Urinary bladder (tissue), 4 donors: ENCODE results near the gene MAU2. TPM values are rescaled to one million over a fixed set of nuclear protein-coding genes. Genes with fewer than 3 reads are reported as not detected.
A peak's percentile ranks its signal among the peaks of the same experiment; 100 is the strongest.
"Not testable (repeated sequence)": the region's sequence is repeated elsewhere in the genome, so short reads cannot be mapped to it uniquely, and the experiment has no call there.

Source experiments
- DNase-seq: peaks from one replicate; pipeline ENCODE4 v3.0.0-alpha.2; 2015; ENCODE audit errors: extremely low spot score
- H3K27ac ChIP-seq: one replicate; pipeline ENCODE4 v1.5.1; 2013; ENCODE audit warnings: low read depth, mild to moderate bottlenecking, moderate library complexity
- H3K36me3 ChIP-seq: one replicate; pipeline ENCODE4 v1.6.1; 2013; ENCODE audit warnings: mild to moderate bottlenecking, moderate library complexity; ENCODE audit not compliant: insufficient read depth
- H3K4me1 ChIP-seq: one replicate; pipeline ENCODE4 v1.6.1; 2013; ENCODE audit warnings: mild to moderate bottlenecking, moderate library complexity; ENCODE audit not compliant: insufficient read depth
- H3K4me3 ChIP-seq: one replicate; pipeline ENCODE4 v1.5.1; 2013; ENCODE audit warnings: low read depth, low read length
- WGBS: extraction: QIAGEN DNeasy Blood & Tissue Kit; methylation state at CpG from one replicate; pipeline ENCODE4 v1.1.7; 2013; 5-methylcytosine and 5-hydroxymethylcytosine counted together
- polyA plus RNA-seq: library from polyadenylated mRNA; stranded (reverse); fragments of 200-250 nt; gene quantifications from one replicate; pipeline ENCODE4 v1.2.3, GENCODE V29; 2013
- total RNA-seq: library from RNA; depleted of rRNA; stranded (reverse); fragments of >200 nt; gene quantifications from one replicate; pipeline ENCODE4 v1.2.3, GENCODE V29; 2014
- donor health status: healthy with polysubstance abuse.
- donor health status: healthy.

Gene MAU2
- total and polyA plus RNA-seq, 2 donors = 31.7 to 34.6 TPM

DNA sequence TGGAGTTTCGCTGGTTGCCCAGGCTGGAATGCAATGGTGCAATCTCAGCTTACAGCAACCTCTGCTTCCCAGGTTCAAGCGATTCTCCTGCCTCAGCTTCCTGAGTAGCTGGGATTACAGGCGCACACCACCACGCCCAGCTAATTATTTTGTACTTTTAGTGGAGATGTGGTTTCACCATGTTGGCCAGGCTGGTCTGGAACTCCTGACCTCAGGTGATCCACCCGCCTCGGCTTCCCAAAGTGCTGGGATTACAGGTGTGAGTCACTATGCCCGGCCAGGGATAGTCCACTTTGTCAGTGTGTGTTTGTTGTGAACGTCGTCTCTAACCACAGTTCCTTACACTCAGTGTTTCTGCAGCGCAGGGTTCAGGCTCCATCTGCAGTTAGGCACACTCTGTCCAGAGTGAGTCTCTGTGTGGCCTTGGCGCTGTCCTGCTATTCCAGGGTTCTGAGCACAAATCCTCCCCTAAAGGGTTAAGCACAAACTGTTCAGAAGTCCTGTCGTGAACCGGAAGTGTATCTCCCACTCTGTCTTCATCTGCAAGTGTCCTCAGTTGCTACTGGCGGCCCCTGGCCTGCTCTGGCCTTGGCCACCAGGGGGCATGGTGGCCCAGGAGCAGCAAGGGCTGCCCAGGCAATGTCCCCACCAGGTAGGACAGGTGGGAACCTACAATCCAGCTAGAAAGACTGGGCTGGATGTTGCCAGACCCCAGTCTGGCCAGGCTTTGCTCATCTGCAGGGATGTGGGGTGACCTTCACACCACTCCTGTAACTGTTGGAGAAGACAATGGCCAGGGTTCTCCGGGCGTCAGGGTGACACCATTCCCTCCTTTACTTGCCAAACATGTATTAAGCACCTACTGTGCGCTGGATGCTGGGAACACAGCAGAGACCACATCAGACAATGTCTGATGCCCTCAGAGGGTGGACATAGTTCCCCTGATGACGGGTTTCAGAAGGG, 46.1 kb downstream of the MAU2 start:
- DNase-seq = no peak
- H3K4me3 ChIP-seq = no peak overlapping the region
- no peaks in the 10 kb centered on the region for H3K36me3 ChIP-seq
- 47% methylated on average over 18 of the region's 18 CpGs for WGBS
- H3K4me1 ChIP-seq = no peaks in the 10 kb centered on the region
- no peak overlapping the region for H3K27ac ChIP-seq

DNA sequence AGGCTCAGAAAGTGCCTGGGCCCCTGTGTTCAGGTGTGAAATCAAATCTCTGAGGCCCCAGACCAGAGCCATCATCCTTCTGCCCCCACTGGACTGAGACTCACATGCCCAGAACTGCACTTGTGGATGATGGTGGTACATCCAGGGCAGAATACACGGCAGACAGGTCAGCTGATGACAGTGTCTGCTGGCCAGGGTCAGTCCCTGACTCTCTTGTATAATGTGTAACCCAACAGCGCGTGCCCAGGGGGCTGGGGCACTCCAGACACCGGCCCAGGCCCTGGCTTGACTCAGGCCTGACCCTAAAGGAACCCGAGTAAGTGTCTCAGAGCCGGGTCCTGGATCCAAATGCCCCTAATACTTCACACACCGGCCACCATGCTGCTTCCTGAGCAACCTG, 47.5 kb downstream of the MAU2 start:
- no peaks in the 10 kb centered on the region for H3K4me1 ChIP-seq
- no peak for DNase-seq
- H3K27ac ChIP-seq = no peak overlapping the region
- H3K36me3 ChIP-seq = no peaks in the 10 kb centered on the region
- H3K4me3 ChIP-seq = no peak overlapping the region
- 81% methylated on average over 7 of the region's 7 CpGs for WGBS

DNA sequence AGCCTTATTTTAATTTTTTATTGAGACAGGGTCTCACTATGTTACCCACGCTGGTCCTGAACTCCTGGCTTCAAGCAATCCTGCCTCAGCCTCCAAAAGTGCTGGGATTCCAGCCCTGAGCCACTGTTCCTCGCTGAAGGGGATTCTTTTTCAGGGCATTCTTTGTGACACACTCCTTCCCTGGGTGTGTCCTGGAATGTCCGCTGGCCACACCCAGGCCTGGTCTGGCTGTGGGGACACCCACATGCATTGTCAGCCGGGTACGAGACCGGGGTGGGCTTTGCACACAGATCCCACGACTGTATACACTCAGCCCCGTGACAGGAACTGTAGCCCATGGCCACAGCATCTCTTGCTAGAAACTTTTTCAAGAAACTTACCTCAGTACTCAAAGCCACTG, 50.4 kb downstream of the MAU2 start:
- no peak for DNase-seq
- no peak overlapping the region for H3K4me3 ChIP-seq
- H3K4me1 ChIP-seq = no peaks in the 10 kb centered on the region
- 68% methylated on average over 8 of the region's 8 CpGs for WGBS
- no peaks in the 10 kb centered on the region for H3K36me3 ChIP-seq
- H3K27ac ChIP-seq = no peak overlapping the region

DNA sequence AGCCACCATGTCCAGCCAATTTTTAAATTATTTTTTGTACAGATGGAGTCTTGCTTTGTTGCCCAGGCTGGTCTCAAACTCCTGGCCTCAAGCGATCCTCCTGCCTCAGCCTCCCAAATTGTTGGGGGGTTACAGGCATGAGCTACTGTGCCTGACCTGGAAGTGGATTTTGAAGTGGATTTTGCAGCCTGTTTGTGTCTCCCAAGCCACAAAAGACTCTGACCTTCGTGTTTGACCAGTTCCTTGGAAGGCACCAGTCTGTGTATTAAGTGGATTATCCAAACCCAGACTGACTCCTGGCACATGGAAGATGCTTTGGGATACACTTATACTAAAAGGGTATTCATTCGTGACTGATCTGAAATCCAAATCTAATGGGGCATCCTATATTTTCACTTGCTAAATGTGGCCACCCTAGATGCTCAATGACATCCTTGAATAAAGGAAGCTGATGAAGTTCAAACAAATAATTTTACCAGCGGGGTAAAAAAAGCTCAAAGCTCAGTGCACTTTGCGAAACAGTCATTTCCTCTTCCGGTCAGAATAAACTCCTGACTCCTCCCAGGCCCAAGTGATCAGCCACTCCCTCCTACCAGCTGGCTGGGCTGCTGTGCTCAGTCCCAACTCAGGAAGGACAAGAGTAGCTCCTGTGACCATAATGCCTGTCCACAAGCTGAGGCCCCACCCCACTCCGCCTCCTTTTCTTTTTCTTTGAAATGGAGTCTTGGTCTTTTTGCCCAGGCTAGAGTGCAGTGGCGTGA, 52.2 kb downstream of the MAU2 start:
- 57% methylated on average over 8 of the region's 8 CpGs for WGBS
- Histone ChIP-seq H3K27ac (peak overlapping the region; percentile 61), H3K36me3 (no peaks in the 10 kb centered on the region), H3K4me3 (no peak overlapping the region), H3K4me1 (no peaks in the 10 kb centered on the region)
- DNase-seq = no peak

DNA sequence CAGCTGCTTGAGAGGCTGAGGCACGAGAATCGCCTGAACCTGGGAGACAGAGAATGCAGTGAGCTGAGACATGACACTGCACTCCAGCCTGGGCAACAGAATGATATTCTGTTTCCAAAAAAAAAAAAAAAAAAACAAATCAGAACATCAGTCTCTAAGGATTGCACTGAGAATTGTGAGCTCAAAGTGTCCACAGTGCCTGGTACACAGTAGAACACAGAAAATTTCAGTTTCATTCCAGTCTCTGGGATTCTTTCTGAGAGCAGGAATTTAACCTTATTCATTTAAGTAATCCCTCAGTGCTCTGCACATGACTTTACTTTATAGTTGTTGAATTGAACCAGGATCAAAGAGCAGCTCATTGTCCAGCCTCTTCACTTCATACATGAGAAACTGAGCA, 58.9 kb downstream of the MAU2 start:
- WGBS = 72% methylated on average over 2 of the region's 2 CpGs
- H3K27ac ChIP-seq = no peak overlapping the region
- H3K36me3 ChIP-seq = no peaks in the 10 kb centered on the region
- H3K4me3 ChIP-seq = no peak overlapping the region
- DNase-seq = no peak
- no peaks in the 10 kb centered on the region for H3K4me1 ChIP-seq

DNA sequence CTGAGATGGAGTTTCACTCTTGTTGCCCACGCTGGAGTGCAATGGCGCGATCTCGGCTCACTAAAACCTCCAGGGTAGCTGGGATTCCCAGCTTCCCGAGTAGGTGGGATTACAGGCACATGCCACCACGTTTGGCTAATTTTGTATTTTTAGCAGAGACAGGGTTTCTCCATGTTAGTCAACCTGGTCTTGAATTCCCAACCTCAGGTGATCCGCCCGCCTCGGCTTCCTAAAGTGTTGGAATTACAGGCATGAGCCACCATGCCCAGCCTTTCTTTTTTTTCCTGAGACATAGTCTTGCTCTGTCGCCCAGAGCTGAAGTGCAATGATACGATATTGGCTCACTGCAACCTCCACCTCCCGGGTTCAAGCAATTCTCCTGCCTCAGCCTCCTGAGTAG, 59.7 kb downstream of the MAU2 start:
- H3K27ac ChIP-seq, H3K36me3 ChIP-seq, H3K4me3 ChIP-seq, H3K4me1 ChIP-seq, DNase-seq: not testable (repeated sequence)
- 90% methylated on average over 12 of the region's 12 CpGs for WGBS

DNA sequence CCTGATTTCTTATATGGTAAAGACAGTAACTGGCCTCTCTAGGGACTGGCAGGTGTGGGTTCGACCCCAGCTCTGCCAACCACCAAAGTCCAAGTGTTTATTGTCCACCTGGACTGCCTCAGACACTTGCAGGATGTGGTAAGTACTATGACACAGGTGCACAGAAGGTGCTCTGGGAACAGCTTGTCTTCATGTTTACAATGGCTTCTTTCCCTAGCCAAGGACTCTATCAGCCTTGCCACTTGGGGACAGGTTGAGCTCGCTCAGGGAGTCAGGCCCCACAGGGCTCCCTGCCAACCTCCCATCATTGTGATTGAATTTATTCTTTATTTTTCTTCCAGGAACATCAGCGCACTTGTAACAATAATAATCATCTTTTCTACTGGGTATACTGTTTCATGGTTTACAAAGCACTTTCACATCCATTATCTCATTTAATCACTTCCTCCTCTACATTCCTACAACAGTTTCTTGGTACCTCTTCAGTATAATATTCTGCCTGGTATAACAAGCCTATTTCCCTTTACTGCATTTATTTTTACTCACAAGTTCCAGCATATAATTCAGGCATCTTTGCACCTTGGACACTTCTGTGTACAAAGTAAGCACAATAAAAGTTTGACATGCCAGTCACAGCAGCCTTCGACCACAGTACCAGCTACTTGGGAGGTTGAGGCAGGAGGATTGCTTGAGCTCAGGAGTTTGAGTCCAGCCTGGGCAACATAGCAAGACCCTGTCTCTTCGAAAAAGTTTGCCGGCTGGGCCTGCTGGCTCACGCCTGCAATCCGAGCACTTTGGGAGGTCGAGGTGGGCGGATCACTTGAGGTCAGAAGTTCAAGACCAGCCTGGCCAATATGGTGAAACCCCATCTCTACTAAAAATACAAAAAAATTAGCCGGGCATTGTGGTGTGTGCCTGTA, 60.6 kb downstream of the MAU2 start:
- Histone ChIP-seq H3K27ac (no peak overlapping the region), H3K36me3 (no peaks in the 10 kb centered on the region), H3K4me1 (no peaks in the 10 kb centered on the region), H3K4me3 (no peak overlapping the region)
- no peak for DNase-seq
- WGBS = 74% methylated on average over 11 of the region's 11 CpGs

DNA sequence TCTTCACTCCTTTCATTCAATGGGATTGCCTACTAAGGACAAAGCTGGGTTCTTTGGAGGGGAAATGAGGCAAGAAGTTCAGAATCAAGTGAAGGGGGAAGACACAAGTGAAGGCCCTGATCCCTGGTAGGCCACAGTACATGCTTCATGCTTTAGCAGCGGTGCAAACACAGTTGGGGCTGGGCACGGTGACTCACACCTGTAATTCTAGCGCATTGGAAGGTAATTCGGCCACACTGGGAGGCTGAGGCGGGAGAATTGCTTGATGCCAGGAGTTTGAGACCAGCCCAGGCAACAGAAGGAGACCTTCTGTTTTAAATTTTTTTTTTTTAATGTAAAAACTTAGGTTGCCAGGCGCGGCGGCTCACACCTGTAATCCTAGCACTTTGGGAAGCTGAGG, 61.5 kb downstream of the MAU2 start:
- H3K27ac ChIP-seq = no peak overlapping the region
- WGBS = 93% methylated on average over 8 of the region's 8 CpGs
- no peak overlapping the region for H3K4me3 ChIP-seq
- no peak for DNase-seq
- H3K4me1 ChIP-seq = peaks cover 1% of the 10 kb centered on the region
- H3K36me3 ChIP-seq = no peaks in the 10 kb centered on the region

DNA sequence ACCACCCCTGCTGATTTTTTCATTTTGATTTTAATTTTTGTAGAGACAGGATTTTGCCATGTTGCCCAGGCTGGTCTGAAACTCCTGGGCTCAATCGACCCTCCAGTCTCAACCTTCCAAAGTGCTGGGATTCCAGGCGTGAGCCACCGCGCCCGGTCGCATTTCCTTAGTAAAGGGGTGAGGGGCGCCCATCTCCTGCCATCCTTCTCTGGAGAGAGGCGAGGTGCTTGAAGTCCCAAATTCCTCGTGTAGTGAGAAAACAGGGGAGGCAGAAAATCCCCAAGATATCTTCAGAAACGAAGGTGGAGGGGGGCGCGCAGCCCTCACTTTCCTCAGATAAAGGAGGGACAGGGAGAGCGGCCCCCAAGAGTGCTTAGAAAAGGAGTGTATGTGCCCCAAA, 63.9 kb downstream of the MAU2 start:
- Histone ChIP-seq H3K4me3 (no peak overlapping the region), H3K27ac (no peak overlapping the region), H3K4me1 (peaks cover 6% of the 10 kb centered on the region), H3K36me3 (no peaks in the 10 kb centered on the region)
- no peak for DNase-seq
- WGBS = 71% methylated on average over 13 of the region's 13 CpGs

DNA sequence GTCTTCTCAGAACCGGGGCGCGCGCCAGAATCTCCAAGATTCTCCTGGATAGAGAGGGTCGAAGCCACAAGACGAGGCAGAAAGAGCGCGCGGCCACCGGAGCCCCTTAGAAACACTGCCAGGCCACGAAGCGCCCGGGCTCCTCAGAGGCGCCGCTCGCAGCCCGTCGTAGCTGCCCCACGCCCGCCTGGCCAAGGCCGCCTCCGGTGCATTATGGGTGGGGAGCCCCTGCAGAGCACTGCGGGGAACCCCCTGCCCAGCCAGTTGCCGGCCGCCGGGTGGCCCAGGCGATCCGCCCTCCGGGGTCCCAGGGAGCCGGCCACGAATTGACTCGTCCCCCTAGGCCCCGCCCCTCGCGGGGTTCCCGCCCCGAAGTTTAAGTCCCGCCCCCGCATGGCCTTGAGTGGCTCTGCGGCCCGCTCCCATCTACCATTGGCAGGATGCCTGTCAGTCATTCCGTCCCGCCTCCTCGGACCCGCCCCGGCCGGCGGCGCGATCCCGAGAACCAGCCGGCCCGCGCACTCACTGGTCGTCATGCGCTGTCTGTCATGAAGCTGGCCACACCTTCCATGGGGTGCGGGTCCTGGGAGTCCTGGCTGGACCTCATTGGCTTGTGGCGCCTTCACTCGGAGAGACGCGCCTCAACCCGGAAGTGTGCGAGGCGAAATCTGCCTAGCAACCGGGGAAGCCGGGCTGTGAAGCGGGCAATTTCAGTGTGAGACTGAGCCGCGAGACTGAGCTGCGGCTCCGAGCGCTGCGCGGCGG, 64.7 kb downstream of the MAU2 start:
- peak; percentile 97 for DNase-seq
- peak overlapping the region; percentile 72 for H3K4me3 ChIP-seq
- H3K4me1 ChIP-seq = peaks cover 6% of the 10 kb centered on the region
- no peaks in the 10 kb centered on the region for H3K36me3 ChIP-seq
- under 1% methylated on average over 75 of the region's 75 CpGs for WGBS
- peak overlapping the region; percentile 38 for H3K27ac ChIP-seq

DNA sequence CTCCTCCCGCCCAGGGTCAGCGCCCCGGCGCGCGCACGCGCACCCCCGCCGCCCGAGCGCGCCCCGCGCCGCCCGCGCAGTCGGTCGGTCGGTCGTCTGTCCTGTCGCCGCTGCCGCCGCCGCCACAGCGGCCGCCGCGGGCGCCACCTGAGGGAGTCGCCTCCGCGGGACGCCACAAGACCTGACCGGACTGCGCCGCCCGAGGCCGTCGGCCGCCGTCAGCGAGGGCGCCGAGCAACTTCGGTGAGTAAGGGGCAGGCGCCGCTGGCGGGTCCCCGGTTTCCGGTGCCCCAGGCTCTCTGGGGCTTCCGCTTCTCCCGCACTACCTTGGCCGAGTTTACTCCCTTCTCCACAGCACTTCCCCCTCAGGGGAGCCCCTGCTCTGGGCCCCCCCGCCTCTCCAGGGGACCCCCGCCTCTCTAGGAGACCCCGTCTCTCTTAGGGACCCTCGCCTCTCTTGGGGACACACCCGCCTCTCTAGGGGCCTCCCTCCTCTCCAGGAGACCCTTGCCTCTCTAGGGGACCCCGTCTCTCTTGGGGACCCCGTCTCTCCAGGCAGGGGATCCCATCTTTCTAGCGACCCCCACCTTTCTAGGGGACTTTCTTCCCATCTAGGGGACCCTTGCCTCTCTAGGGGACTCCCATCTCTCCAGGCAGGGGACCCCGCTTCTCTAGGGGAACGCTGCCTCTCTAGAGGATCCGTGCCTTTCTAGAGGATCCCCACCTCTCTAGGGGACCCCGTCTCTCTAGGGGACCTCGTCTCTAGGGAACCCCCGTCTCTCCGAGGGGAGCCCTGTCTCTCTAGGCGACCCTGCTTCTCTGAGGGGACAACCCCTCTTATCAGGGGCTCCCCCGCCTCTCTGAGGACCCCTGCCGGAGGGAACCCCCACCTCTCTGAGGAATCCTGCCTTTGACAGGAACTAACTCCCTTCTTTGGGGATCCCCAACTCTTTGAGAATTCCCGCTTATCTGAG, 65.6 kb downstream of the MAU2 start:
- Histone ChIP-seq H3K4me3 (peak overlapping the region; percentile 72), H3K27ac (peak overlapping the region; percentile 78), H3K4me1 (peaks cover 6% of the 10 kb centered on the region), H3K36me3 (no peaks in the 10 kb centered on the region)
- DNase-seq = no peak
- WGBS = under 1% methylated on average over 74 of the region's 75 CpGs

DNA sequence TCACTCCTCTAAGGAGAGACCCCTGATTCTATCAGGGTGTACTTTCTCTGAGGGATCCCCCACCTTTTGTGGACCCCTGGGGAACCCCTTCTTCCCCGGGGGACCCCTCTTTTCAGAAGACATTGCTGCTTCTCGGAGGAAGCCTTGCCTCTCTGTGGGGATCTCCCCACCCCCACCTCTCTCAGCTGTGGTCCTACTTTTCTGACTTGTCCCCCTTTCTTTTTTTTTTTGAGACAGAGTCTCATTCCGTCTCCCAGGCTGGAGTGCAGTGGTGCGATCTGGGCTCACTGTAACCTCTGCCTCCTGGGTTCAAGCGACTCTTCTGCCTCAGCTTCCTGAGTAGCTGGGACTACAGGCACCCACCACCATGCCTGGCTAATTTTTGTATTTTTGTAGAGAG, 66.5 kb downstream of the MAU2 start:
- Histone ChIP-seq H3K36me3 (no peaks in the 10 kb centered on the region), H3K4me1 (peaks cover 6% of the 10 kb centered on the region), H3K27ac (no peak overlapping the region), H3K4me3 (peak overlapping the region; percentile 72)
- DNase-seq = no peak
- WGBS = 82% methylated on average over 5 of the region's 5 CpGs
